DMS79 (cell line): ENCODE measurements around the gene SEH1L.
"Not testable (repeated sequence)": the region's sequence is repeated elsewhere in the genome, so short reads cannot be mapped to it uniquely, and the experiment has no call there.

Experiments
- DNase-seq: peaks from one replicate; lab custom pipeline; 2025; lab: John Stamatoyannopoulos, UW

The SEH1L gene

DNA sequence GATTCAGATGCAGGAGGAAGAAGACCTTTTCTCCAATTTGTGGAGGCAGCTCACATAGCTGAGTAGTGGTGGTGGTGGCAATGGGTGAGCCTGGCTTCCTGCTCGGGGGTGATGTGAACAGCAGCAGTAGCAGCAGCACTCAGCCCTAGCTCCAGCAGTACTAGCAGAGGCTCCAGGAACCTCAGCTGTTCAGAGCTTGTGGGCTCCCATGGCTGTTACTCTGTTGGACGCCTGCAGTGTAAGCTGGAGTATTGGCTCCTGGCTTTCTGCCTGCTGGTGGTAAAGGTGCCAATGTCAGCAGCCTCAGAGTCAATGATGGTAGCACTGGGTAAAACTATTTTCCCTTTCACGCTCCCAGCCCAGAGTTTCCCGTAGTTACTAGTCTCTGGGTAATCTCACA, 3.1 kb upstream of the SEH1L start:
- DNase-seq: no peak

DNA sequence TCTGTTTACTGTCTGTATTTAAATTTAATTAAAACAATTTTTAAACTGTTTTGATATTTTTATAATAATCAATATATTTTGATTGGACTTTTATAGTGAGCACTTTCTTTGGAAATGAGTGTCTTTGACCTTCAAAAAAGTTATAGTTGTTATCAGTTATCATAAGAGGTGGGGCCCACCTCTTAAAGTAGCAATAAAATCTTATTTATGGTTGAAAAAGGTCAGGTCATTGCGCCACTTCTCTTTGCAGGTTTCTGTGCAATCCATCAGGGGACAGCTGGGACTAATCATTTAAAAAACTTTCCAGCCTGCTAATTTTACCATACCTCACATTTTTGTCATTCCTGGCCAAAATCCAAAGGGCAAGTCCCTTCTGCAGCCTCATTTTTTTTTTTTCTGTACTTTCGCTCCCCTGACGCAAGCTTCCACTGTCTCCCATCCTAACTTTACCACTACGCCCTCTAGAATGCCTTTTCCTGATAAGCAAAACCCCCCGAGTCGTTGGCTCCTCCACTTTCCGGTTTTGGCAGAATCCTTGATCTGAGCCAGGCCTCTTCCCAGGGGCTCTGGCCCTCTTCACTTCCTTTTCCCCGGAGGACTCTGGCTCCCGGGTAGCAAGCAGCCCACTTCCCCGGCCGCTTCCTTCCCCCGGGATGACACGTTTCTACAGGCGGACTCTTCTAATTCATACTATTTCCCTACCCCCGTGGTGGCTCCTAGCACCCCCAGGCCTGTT, 1.1 kb upstream of the SEH1L start:
- DNase-seq: no peak

DNA sequence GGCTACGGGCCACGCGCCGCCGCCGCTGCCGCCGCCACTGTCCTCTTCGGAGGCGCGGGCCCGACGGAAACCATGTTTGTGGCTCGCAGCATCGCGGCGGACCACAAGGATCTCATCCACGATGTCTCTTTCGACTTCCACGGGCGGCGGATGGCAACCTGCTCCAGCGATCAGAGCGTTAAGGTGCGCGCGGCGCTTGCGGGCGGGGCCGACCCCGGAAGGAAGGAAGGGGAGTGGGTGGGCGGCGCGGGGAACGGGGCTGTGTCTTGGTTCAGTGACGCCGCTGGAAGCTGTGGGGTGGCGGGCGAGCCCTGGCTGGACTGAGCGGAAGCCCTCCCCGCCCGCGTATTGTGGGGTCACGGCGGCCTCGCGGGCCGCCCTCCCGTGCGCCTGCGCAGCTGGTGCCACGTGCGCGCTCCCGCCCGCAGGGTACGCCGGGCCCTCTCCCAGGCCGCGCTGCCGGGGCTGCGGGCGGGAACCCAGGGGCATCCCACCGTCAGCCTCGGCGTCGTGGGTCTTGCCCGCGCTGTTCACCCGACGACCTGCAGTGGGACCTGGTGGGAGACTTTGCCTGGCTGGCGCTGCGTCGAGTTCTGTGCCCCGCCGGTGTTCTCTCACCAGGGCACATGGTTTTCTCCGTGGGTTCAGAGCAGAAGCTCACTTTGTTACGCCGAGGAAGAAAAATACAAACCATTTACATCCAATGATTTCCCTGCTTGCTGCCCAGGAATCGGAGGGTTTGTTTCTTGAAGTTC, 416 bp downstream of the SEH1L start:
- peak; percentile 73 for DNase-seq

DNA sequence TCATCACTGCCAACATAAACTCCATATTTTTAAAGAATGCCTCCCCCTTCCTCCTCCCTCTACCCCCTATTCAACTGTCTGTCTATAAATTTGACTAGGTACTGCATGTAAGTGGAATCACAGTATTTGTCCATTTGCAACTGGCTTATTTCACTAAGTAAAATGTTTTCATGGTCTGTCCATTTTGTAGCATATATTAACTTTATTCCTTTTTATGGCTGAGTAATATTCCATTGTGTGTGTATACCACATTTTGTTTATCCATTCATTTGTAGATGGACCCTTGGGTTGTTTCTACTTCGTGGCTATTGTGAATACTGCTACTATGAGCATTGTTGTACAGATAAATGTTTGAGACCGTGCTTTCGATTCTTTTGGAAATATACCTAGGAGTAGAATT, 10.7 kb downstream of the SEH1L start:
- DNase-seq: no peak

DNA sequence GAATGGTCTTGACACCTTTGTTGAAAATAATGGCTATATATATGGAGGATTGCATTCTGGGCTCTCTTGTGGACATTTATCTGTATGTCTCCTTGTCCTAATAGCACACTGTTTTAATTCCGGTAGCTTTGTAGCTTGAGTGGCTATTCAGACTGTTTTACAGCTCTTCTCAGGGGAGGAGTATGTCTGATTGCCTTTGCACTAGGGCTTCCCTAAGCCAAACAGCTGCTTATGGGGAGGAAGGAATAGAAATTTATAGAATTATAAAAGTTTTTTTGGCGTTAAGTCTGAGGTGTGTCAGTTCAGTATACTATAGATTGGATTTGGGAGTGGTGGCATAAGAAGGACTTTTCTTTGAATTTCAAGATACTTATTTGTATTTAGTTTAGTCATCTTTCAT, 12.6 kb downstream of the SEH1L start:
- peak; percentile 49 for DNase-seq

DNA sequence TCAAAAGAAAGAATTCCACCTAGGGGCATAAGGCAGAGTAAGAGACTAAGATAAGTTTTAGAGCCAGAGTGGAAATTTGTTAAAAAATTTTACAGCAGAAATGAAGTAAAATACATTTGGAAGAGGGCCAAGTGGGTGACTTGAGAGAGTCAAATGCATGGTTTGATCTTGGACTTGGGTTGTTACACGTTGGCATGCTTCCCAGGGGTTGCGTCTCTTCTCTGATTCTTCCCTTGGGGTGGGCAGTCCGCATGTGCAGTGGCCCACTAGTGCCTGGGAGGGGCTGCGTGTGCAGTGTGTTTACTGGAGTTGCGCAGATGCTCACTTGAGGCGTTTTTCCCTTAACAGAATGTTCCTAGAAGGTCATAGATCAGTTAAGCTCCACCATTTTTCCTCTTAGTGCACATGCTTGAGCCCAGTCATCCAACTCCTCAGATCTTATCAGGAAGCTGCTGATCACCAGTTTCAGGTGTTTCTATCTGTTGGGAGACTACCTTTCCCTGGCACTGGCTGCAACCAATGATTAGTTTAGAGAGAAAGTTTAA, 13.1 kb downstream of the SEH1L start:
- DNase-seq: peak; percentile 86

DNA sequence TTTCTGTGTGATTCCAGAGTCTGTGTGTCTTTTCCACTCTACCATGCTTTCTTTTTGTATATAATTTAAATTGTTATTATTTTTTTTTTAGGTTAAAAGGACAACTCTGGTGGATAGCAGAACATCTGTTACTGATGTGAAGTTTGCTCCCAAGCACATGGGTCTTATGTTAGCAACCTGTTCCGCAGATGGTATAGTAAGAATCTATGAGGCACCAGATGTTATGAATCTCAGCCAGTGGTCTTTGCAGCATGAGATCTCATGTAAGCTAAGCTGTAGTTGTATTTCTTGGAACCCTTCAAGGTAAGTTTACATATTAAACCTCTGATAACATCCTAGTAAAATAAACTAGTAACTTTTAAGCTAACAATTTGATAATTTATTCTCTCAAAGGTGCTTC, 15.3 kb downstream of the SEH1L start:
- no peak for DNase-seq

DNA sequence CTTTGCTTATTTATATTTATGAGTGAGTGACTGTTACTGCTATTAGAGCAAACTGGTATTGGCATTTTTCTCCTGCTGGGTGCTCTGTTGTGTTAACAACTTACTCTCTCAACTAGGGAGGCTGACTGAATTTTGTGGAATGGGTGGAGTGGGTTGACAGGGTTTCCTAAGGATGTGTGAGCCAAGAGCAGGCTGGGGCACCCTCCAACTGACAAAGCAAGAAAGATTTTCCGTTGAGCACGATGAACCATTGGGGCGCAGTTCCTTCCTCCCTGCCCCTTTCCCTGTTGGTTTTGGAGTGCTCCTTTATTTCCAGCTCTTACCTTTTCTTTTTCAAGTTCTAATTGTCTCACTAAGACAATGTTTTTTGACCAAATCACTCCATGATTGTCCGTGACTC, 20.3 kb downstream of the SEH1L start:
- no peak for DNase-seq

DNA sequence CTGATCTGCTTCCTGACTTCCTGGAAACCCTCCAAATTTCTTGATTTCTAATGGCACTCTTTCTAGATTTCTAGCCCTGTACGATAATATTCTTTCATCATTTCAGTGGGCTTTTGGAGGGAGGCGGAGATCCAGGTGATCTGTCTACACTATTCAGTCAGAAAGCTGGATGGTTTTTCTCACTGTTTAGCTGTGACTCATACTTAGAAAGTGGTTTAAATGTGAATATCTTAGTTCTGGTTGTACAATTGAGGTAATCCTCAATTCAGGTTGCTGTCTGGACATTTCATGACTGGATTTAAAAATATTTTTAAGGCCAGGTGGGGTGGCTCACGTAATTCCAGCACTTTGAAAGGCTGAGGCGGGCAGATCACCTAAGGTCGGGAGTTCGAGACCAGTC, 20.8 kb downstream of the SEH1L start:
- DNase-seq: no peak

DNA sequence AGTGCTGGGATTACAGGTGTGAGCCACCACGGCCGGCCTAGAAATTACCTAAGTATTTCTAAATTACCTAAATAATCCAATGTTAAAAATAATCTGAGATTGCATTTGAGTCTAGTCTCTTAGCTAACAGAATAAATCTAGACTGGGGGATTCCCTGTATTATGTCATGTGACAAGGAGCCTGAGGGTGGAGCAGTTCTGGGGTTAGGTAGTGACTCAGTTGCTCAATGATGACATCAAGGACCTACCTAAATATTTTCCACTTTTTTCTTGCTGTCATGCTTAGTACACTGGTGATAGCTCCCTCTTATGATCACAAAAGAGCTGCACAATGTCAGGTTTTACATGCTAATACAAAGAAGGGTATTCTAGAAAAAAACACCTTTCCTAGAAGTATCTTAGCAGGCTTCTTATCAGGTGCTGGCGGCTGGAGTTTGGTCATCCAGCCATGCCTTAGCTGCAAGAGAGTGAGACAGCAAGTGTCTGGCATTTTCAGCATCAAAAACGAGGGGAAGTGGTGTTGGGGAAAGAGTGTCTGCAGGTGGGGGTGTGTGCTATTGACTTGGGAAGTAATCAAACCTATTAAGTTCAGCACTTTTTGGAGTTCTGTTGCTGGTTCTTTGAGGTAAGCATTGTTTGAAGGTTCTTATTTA, 25.9 kb downstream of the SEH1L start:
- no peak for DNase-seq

DNA sequence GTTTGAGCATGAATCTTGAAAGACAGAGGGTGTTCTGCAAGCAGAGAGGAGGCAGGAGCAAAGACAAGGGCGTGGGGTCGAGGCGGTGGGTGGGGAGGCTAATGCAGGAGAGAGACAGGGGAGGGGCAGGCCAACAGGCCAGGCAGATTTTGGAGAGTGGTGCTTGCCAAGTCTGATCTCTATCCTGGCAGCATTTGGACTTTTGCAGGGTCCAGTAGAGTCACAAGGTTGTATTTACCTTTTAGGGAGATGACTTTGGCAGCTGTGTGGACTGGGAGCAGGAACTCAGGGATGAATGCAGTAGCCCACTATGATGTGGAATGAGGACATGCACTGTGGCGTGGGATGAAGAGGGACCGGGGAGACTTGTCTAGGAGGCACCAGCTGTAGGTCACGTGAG, 27.7 kb downstream of the SEH1L start:
- no peak for DNase-seq

DNA sequence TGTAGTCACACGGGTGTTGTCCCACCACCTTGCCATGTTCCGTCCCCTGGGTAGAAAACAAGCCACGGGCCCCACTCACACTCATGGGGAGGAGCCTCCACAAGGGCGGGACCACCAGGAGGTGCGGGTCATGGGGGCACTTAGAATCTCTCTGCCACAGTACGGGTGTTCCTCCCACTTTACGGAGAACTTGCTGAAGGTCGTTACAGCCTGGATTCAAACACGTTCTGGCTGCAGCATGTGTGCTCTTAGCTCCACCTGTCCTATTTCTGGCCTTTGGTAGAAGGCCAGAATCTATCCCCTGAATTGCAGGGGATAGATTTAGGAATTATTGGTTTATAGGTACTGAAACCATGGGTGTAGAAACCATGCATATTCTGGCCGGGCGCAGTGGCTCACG, 28.5 kb downstream of the SEH1L start:
- no peak for DNase-seq

DNA sequence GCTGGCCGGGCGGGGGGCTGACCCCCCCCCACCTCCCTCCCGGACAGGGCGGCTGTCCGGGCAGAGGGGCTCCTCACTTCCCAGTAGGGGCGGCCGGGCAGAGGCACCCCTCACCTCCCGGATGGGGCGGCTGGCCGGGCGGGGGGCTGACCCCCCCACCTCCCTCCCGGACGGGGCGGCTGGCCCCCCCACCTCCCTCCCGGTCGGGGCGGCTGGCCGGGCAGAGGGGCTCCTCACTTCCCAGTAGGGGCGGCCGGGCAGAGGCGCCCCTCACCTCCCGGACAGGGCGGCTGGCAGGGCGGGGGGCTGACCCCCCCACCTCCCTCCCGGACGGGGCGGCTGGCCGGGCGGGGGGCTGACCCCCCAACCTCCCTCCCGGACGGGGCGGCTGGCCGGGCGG, 32.3 kb downstream of the SEH1L start:
- DNase-seq: not testable (repeated sequence)

DNA sequence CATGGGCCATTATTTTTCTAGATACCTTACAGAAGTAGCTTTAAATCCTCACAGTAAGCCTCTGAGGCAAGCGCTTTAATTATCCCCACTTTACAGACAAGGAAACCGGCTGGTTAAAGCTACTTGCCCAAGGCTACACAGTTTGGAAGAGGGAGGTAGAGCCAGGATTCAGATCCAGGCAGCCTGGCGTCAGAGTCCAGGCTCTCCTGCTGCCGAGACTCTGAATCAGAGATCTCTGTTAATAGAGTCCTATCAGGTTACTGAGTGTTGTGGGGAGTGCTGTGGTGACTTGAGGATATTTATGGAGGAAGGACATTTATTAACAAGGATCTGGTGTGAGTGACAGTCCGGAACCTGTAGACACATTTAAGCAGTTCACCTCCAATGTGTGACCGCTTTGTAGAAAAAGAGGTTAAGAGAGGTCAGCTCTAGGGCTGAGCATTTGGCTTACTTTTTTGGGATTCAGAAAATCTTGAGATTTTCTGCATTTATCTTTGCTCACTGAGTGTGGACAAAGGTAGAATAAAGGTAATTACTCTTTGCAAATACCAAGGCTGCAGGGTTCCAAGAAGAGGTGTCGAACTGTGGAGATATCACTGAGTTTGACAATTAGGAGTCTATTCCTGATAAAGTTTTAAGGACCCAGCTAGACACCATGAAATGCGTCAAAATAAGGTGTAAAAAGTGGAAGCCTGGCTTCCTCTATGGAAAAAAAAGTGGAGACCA, 41.7 kb downstream of the SEH1L start:
- no peak for DNase-seq

DNA sequence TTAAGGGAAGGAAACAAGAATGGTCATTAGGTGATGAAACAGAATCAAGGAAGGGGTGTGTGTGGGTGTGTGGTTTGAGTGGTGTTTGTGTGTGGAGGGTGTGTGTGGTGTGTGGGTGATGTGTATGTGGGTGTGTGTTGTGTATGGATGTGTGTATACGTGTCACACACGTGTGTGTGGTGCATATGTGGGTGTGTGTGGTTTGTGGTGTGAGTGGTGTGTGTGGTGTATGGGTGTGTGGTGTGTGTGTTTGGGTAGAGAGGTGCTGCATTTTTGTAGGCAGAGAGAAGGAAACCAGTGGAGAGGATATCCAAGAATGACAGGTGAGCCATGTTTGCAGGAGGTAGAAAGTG, 42.3 kb downstream of the SEH1L start:
- no peak for DNase-seq

DNA sequence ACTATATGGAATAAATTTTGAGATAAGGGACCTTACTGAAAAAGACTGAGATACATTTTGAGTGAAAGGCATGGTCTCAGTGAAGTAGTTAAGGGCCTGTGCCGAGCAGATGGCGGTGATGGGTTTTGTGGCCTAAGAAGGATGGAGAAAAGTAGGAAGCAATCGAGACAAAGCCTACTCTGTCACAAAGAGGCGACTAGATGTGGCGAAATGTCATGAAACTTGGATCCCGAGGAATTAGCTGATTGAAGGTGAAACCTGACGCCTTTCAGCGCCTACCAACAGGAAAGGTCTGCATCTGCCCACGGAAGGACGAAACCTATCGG, 42.8 kb downstream of the SEH1L start:
- DNase-seq: no peak

DNA sequence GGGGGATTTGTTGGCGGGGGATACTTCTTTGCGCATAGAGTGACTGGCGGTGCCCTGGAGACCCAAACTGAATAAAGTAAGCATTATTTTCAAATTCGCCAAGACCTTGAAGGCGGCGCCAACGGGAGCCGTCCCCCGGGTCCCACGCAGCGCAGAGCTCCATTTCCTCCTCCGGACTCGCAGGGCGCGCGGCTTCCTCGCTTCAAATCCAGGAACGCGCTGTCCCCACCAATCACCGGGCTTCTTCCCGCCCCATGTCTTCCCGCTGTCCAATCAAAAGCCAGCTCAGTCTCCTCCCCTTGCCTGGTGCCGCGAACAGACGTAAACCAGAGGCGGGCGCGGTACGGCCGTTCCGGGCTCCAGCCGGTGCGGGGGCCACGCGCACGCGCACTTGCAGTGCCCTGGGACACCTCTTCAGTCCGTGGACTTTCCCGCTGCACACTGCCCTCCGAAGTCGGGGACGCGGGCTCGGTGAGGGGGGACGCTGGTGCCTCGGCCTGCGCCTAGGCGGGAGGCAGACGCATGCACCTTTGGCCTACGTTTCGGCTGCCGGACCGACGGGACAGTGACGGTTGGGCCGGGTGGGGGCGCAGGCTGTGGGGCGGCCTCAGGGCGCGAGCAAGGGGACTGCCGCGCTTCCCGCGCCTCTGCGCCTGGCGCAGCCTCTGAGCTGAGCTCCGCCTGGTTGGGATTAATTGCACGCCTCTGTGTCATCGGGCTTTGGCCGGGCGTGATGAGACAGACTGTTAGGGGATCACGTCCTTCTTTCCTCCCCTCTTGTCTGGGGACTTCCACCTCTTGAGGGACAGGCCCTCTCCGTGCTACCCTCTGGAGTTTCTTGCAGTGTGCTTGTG, 43.4 kb downstream of the SEH1L start, which contains the start of gene CEP192:
CEP192 (plus strand) TSS at position 396 of the 854 bp plus-strand sequence. CDS start 8,063 bp downstream, outside the sequence.
- DNase-seq: peak; percentile 97

DNA sequence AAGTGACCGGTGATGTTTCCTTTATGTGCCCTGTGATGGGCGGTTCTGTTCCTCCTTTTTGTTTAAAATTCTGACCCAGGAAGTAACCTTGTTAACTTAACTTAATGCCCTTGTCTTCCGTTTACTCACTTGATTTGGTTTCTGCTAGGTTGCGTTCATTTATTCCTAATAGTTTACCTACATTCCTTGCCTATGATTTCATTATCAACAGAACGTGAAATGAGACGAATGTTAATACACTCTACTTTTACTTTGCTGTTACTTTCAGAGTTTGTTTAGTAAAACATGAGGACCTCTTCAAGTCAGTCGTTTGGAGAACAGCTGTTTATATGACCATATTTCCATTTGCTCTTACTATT, 44.0 kb downstream of the SEH1L start:
- DNase-seq: no peak

DNA sequence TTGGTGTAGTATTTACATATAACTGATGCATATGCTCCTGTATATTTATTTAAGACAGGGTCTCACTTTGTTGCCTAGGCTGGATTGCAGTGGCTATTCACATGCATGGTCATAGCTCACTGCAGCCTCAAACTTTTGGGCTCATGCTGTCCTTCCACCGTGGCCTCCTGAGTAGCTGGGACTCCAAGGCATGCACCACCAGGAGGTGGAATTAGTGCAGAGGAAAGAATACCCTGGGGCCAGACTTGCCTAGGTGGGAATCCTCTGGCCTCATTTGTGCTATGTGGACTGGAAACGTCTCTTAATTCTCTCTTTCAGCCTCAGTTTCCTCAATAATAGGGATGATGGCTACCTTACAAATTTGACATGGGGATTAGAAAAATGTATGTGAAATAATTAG, 45.6 kb downstream of the SEH1L start:
- DNase-seq: no peak

DNA sequence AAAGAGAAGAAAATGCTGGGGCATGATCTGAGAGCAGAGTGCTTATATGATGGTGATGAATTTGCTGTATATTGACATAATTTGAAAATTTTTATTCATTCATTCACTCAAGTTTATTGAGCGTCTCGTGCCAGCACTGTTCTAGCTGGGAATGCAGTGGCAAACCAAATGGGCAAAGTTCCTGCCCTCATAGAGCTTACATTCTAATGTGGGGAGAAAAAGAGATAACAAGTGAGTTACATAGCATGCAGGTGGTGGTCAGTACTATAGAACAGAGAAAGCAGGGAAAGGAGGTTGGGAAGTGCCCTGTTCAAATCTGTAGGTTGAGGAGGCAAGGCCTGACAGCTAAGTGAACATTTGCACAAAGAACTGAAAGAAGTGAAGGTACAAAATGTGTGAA, 47.6 kb downstream of the SEH1L start:
- no peak for DNase-seq

DNA sequence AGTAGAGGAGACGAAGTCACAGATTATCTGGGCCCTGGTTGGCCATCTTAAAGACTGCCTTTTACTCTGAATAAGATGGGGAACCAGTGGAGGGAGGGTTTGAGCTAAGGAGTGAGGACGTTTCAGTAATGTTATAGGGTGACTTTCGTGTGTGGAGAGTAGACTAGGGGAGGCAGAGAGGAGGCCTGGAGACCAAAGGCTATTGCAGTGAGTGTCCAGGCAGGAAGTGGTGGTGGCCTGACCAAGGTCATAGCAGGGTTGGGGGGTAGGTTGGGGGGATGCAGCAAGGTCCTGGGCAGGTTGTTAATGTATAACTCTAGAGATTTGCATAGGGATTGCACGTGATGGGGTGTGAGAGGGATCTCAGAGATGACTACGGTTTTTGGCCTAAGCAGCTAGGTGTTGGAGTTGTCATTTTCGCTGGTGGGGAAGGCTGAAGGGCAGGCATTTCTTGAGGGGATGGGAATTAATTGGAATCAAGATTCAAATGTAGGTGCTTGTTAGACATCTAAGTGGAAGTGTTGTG, 48.2 kb downstream of the SEH1L start:
- DNase-seq: no peak
